GM20431 (cell line): ENCODE data around the gene PRDX1.
"Not testable (repeated sequence)": the region's sequence is repeated elsewhere in the genome, so short reads cannot be mapped to it uniquely, and the experiment has no call there.

ENCODE experiments used
- in situ Hi-C: fragments of 300-500 bp; cut with MseI, MboI; formaldehyde crosslinking; loops from one replicate; pipeline ENCODE4 v1.15.0; 2020; ENCODE audit warnings: low sequenced_read_pairs; ENCODE audit not compliant: unreplicated experiment

Gene PRDX1

DNA sequence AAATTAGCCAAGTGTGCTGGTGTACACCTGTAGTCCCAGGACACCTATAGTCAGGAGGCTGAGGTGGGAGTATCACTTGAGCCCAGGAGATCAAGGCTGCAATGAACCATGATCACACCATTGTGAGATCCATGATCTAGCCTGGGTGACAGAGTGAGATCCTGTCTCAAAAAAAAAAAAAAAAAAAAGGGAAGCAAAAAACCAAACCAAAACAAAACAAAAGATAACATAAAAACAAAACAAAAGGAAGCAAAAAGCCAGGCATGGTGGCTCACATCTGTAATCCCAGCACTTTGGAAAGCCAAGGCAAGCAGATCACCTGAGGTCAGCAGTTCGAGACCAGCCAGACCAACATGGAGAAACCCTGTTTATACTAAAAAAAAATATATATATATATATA, 19.5 kb upstream of the PRDX1 start:
- in situ Hi-C loops, result no loop called here

- in situ Hi-C loops, result no loop called here
These were observed 15.2 kb upstream of the PRDX1 start for GRCh38 chr1:45536886-45537285.

GRCh38 chr1:45535988-45536766, 14.5 kb upstream of the PRDX1 start:
- in situ Hi-C loops, result no loop called here

- in situ Hi-C loops, result no loop called here
These were observed 10.2 kb upstream of the PRDX1 start for GRCh38 chr1:45531873-45532272.

DNA sequence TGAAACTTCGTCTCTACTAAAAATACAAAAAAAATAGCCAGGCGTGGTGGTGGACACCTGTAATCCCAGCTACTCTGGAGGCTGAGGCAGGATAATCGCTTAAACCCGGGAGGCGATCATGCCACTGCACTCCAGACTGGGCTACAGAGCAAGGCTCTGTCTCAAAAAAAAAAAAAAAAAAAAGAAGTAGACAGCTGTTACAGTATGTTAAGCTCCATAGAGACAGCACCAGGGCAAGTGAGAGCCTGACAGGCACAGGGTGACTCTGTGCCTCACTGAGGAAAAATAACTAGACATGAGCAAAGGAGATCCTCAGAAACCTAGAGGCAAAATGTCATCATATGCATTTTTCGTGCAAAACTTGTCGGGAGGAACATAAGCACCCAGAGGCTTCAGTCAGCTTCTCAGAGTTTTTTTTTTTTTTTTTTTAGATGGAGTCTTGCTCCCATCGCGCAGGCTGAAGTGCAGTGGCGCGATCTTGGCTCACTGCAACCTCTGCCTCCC, 9.0 kb upstream of the PRDX1 start:
- in situ Hi-C loops, result no loop called here

DNA sequence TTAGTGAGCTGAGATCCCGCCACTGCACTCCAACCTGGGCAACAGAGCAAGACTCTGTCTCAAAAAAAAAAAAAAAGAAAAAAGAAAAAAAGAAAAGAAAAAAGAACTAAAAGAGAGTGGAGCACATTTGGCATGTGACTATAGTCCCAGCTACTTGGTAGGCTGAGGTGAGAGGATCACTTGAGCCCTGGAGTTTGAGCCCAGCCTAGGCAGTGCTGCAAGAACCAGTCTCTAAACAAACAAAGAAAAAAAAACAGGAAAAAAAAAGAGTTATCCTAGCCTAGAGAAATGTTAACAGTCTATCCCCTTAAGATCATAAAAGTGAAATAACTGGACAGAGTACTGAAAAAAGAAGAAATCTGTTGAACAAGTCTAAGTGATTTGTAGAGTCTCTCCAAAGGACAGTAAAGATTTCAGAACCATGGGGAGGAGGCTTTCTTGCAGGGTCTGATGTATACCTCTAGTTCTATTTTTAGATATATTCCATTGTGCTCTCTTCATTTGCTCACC, 4.5 kb upstream of the PRDX1 start:
- in situ Hi-C loops, result no loop called here

GRCh38 chr1:45523975-45524374, 2.3 kb upstream of the PRDX1 start:
- in situ Hi-C loops, result not testable (repeated sequence)

DNA sequence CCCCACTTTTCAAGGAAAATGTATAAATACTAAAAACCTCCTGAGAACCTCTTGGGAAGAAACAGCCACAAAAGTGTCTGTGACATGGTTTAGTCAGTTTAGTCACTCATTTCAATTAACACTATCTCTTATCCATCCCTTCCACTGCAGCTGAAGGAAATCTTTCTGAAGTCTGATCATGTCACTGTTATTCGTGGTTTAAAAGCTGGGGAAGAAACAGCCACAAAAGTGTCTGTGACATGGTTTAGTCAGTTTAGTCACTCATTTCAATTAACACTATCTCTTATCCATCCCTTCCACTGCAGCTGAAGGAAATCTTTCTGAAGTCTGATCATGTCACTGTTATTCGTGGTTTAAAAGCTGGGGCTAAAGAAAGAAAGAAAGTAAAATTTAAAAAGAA, 1.8 kb upstream of the PRDX1 start:
- in situ Hi-C loops, result not testable (repeated sequence)

- in situ Hi-C loops, result no loop called here
These were observed 830 bp upstream of the PRDX1 start for GRCh38 chr1:45522324-45523104.

- in situ Hi-C loops, result not testable (repeated sequence)
These were observed 1.9 kb downstream of the PRDX1 start for GRCh38 chr1:45519774-45520173.

DNA sequence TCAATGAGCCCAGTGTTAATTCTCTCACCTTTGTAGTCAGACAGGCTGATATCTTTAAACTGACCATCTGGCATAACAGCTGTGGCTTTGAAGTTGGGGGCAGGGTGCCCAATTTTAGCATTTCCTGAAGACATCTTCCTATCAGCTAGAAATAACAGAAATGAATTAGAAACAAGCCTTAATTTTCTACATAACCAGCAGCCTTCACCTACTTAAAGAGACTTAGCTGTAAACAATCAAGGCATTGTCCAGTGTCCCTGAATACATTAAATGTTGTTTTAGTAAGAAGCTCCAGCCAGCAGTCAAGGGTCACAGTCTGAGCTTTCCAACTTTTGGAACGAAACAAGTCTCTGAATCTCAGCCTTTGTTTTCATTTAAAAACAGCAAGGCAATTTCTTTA, 2.8 kb downstream of the PRDX1 start:
- in situ Hi-C loops, result no loop called here

GRCh38 chr1:45518366-45518765, 3.3 kb downstream of the PRDX1 start:
- in situ Hi-C loops, result not testable (repeated sequence)

- in situ Hi-C loops, result no loop called here
These were observed 5.2 kb downstream of the PRDX1 start for GRCh38 chr1:45516465-45516864.

DNA sequence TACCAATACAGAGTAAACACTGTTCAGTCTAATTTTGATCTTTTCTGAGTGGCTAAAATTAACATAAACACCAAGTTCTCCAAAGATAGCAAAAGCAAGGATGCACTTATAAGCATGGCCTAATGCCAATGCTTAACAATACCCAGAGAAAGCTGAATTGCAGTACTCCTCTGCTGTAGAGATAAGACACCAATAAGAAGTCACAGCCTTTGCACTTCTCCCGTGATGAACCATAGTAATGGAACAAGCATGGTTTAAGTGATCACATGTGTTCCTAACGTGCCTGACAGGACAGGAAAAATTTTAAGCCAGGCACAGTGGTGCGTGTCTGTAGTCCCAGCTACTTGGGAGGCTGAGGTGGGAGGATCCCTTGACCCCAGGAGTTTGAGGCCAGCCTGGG, 5.6 kb downstream of the PRDX1 start:
- in situ Hi-C loops, result no loop called here

DNA sequence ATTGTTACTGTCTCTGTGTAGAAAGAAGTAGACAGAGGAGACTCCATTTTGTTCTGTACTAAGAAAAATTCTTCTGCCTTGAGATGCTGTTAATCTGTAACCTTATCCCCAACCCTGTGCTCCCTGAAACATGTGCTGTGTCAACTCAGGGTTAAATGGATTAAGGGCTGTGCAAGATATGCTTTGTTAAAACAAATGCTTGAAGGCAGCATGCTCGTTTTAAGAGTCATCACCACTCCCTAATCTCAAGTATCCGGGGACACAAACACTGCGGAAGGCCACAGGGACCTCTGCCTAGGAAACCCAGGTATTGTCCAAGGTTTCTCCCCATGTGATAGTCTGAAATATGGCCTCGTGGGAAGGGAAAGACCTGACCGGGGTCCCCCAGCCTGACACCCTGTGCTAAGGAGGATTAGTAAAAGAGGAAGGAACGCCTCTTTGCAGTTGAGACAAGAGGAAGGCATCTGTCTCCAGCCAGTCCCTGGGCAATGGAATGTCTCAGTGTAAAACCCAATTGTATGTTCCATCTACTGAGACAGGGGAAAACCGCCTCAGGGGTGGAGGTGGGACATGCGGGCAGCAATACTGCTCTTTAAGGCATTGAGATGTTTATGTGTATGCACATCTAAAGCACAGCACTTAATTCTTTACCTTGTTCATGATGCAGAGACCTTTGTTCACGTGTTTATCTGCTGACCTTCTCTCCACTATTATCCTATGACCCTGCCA, 8.0 kb downstream of the PRDX1 start:
- in situ Hi-C loops, result not testable (repeated sequence)

GRCh38 chr1:45512641-45513054, 9.0 kb downstream of the PRDX1 start:
- in situ Hi-C loops, result no loop called here

GRCh38 chr1:45510972-45511527, 10.6 kb downstream of the PRDX1 start:
- in situ Hi-C loops, result no loop called here

GRCh38 chr1:45510036-45510971, 11.4 kb downstream of the PRDX1 start:
- in situ Hi-C loops, result no loop called here
